ENCODE measurements around the gene MAP4K2. TPM values are rescaled to one million over a fixed set of nuclear protein-coding genes. Genes with fewer than 3 reads are reported as not detected.

Gene MAP4K2
- total and polyA plus RNA-seq, 2 experiments from 2014 or later, result 16.1 to 35.9 TPM

- Histone ChIP-seq H3K4me1 (ENCODE audit: low read depth) (no peaks in the 10 kb centered on the region), H3K27me3 (no peaks in the 10 kb centered on the region), H3K9me3 (ENCODE audit: low read depth) (no peaks in the 10 kb centered on the region), H3K4me3 (no peak overlapping the region), H3K36me3 (no peaks in the 10 kb centered on the region), H3K27ac (no peak overlapping the region)
- TF ChIP-seq, protein P1, sequence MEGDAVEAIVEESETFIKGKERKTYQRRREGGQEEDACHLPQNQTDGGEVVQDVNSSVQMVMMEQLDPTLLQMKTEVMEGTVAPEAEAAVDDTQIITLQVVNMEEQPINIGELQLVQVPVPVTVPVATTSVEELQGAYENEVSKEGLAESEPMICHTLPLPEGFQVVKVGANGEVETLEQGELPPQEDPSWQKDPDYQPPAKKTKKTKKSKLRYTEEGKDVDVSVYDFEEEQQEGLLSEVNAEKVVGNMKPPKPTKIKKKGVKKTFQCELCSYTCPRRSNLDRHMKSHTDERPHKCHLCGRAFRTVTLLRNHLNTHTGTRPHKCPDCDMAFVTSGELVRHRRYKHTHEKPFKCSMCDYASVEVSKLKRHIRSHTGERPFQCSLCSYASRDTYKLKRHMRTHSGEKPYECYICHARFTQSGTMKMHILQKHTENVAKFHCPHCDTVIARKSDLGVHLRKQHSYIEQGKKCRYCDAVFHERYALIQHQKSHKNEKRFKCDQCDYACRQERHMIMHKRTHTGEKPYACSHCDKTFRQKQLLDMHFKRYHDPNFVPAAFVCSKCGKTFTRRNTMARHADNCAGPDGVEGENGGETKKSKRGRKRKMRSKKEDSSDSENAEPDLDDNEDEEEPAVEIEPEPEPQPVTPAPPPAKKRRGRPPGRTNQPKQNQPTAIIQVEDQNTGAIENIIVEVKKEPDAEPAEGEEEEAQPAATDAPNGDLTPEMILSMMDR (IDR thresholded peaks at IDR 0.05; ENCODE audit: low read depth, low read length), result no peak
- DNase-seq (ENCODE audit: low read depth in 1 of 2, low spot score in 1 of 2), result no peak
Observed at GRCh38 chr11:64831411-64831891, 28.4 kb upstream of the MAP4K2 start.

- Histone ChIP-seq H3K36me3 (no peaks in the 10 kb centered on the region), H3K4me3 (no peak overlapping the region), H3K9me3 (ENCODE audit: low read depth) (no peaks in the 10 kb centered on the region), H3K4me1 (ENCODE audit: low read depth) (no peaks in the 10 kb centered on the region), H3K27ac (no peak overlapping the region), H3K27me3 (no peaks in the 10 kb centered on the region)
- TF ChIP-seq, protein P1 (IDR thresholded peaks at IDR 0.05; ENCODE audit: low read depth, low read length), result no peak
- DNase-seq (ENCODE audit: low read depth in 1 of 2, low spot score in 1 of 2), result no peak
Observed at GRCh38 chr11:64829536-64830251, 26.7 kb upstream of the MAP4K2 start.

DNA sequence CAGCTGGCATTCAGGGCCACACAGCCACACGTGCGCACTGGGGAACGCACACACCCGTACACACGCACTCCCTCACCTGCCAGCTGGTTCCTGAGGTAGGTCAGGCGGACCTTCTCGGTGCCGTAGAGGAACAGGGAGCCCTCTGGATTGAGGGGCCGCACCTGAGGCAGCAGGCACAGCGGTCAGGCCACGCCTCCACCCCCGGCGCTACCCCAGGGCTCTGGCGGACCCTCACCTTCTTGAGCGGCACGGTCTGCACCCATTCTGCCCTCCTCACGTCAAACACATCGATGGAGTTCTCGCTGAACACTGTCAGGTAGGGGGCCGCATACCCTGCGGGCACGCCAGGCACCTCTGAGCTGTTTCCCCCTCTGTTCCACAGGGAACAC is 24.4 kb upstream of the MAP4K2 start:
- TF ChIP-seq, protein P1 (IDR thresholded peaks at IDR 0.05; ENCODE audit: low read depth, low read length), result no peak
- Histone ChIP-seq H3K27ac (no peak overlapping the region), H3K36me3 (no peaks in the 10 kb centered on the region), H3K27me3 (no peaks in the 10 kb centered on the region), H3K4me3 (no peak overlapping the region), H3K4me1 (ENCODE audit: low read depth) (no peaks in the 10 kb centered on the region), H3K9me3 (ENCODE audit: low read depth) (no peaks in the 10 kb centered on the region)
- no peak for DNase-seq (ENCODE audit: low read depth in 1 of 2, low spot score in 1 of 2)

- no peak for DNase-seq (ENCODE audit: low read depth in 1 of 2, low spot score in 1 of 2)
- TF ChIP-seq, protein P1 (IDR thresholded peaks at IDR 0.05; ENCODE audit: low read depth, low read length), result no peak
- H3K9me3 ChIP-seq (ENCODE audit: low read depth), result no peaks in the 10 kb centered on the region
- H3K4me1 ChIP-seq (ENCODE audit: low read depth), result no peaks in the 10 kb centered on the region
- H3K36me3 ChIP-seq, result no peaks in the 10 kb centered on the region
- no peaks in the 10 kb centered on the region for H3K27me3 ChIP-seq
- H3K4me3 ChIP-seq, result no peak overlapping the region
- H3K27ac ChIP-seq, result no peak overlapping the region
Observed at GRCh38 chr11:64826578-64827450, 23.8 kb upstream of the MAP4K2 start.

GRCh38 chr11:64826062-64826461 is 23.0 kb upstream of the MAP4K2 start:
- Histone ChIP-seq H3K36me3 (no peaks in the 10 kb centered on the region), H3K9me3 (ENCODE audit: low read depth) (no peaks in the 10 kb centered on the region), H3K4me3 (no peak overlapping the region), H3K27me3 (no peaks in the 10 kb centered on the region), H3K4me1 (ENCODE audit: low read depth) (no peaks in the 10 kb centered on the region), H3K27ac (no peak overlapping the region)
- TF ChIP-seq, protein P1 (IDR thresholded peaks at IDR 0.05; ENCODE audit: low read depth, low read length), result no peak
- no peak for DNase-seq (ENCODE audit: low read depth in 1 of 2, low spot score in 1 of 2)
